ENCODE results near the gene ATAD1.
"Not testable (repeated sequence)": the region's sequence is repeated elsewhere in the genome, so short reads cannot be mapped to it uniquely, and the experiment has no call there.

The ATAD1 gene, protein sequence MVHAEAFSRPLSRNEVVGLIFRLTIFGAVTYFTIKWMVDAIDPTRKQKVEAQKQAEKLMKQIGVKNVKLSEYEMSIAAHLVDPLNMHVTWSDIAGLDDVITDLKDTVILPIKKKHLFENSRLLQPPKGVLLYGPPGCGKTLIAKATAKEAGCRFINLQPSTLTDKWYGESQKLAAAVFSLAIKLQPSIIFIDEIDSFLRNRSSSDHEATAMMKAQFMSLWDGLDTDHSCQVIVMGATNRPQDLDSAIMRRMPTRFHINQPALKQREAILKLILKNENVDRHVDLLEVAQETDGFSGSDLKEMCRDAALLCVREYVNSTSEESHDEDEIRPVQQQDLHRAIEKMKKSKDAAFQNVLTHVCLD

DNA sequence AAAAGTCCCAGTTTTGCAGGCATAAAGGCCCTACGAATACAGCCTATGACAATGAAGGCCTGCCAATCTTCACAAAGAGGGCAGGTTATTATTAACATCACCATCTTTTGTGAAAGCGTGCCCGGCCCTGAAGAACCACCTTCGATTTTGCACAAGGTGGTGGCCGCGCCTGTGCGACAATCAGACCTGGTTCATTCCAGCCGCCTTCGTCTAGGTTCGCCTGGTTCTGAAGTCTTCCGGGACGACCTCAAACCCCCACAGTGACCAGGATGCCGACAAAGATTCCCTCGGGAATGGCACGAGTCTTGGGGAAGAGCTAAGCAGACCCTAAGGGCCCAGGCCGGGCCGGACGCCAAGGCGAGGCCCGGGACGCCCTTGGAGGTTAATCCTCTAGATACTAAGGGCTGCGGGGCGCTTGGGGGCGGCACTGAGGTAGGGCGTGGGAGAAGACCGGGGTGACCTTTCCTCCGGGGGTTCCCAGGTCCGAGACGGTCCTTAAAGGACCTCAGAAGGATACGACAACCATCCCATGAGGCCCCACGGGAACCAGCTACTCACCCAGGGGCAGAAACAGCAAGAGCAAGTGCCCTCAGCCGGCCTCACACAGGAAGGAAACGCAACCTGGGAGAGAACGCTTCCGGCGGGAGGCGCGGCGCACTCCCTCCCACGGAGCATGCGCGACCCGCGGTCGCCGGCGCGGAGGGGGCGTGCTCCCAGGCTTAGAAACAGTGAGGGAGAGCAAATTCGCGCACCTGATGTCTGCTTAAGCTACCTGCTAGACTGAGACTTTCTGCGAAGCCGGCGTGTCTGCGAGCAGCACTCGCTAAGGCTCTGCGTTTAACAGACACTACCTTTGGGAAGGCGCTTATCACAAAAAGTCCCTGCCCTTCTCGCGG lies at the start of gene ATAD1:
ATAD1 (minus strand) TSS at position 618 of the 896 bp plus-strand sequence. CDS start 3,627 bp downstream, outside the sequence.
- DNase-seq (ENCODE audit: low read depth, low spot score), result peak; percentile 57

DNA sequence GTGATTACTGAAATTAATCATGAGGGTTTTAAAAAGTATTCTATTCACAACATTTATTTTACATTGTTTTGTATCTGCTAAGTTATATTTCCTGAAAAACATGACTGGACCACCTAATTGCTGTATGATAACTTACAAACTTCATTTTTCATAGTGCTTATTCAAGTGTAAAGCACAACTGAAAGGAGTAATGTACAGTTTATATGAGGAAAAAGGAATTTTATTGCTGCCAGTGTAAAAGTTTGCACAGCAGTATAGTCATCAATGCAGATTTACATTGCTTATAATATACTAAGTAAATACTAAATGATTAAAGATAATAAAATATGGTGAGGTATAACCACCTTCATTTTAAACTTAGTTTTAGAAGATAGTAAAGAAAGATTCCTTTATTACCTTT lies 49.4 kb upstream of the ATAD1 start:
- DNase-seq (ENCODE audit: low read depth, low spot score), result no peak

DNA sequence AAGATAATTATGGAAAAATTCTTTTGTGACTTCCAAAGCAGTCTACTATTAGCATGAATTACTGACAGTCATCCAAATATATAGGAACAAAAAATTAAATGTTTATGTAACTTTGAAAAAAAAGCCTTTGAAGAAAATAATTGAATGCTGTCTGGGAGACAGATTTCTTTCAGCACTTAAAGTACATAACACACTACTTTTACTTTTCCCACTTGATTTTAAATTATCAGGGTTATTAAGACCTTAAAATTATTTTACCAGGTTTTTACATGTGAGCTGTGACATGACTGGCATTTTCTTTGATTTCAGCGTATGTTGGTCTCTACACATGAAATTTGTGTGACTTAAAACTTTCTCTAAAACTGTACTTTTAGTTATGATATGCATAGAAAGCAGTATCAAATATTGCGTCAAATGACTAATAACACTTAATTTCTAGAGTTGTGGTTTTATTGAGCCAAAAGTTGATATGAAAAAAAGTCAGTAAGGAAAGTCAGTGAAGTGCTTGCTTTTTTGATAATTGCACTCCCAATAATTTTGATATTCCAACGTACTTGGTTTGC lies 48.5 kb upstream of the ATAD1 start:
- no peak for DNase-seq (ENCODE audit: low read depth, low spot score)

DNA sequence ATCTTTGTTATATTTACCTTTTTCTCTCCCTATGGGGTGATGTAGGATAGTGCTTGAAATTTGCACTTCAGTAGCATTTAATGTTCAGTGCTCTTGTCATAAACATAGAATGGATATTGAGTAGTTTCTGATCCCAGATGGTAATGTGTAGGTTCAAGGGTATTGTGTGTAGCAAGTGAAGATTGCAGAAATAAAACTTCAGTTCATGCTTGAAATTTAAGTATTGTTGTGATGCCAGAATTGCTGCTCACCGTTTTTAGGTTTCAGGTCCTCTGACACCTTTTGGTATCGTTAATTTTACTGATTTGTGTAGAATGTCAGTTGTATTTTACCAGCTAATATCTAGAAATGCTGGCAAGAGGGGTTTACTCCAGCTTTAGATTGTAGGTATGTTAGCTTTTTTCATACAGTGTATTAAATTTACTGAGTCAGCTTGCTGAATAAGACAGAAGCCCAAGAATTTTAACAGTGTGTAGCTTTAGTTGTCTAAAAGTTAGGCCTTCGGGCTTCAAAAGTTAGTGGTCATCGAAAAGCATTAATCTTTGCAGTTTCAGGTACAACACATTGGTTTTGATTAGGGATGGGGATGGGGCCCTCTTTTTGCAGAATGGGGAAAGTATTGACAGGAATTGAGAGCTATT lies 47.3 kb upstream of the ATAD1 start:
- DNase-seq (ENCODE audit: low read depth, low spot score), result no peak

DNA sequence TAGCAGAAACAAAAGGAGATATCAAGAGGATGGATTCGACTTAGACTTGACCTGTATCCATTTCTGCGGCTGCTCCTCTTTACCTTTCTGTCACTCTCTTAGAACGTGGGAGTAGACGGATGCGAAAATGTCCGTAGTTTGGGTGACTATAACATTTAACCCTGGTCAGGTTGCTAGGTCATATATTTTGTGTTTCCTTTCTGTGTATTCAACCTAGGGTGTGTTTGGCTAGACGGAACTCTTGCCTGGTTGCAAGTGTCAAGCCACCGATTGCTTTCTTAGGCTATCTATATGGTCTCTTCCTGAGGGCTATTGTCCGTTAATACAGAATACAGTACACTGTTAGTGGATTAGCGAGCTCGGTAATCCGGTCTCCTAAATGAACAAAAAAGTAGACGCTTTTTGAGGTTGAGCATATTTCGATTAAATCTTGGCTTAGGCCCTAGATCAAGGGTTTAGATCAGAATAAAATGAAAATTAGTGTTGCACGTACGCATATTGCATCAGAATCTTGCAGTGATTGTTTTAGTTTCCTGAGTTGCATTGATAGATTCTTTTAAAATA lies 46.6 kb upstream of the ATAD1 start:
- DNase-seq (ENCODE audit: low read depth, low spot score), result no peak

DNA sequence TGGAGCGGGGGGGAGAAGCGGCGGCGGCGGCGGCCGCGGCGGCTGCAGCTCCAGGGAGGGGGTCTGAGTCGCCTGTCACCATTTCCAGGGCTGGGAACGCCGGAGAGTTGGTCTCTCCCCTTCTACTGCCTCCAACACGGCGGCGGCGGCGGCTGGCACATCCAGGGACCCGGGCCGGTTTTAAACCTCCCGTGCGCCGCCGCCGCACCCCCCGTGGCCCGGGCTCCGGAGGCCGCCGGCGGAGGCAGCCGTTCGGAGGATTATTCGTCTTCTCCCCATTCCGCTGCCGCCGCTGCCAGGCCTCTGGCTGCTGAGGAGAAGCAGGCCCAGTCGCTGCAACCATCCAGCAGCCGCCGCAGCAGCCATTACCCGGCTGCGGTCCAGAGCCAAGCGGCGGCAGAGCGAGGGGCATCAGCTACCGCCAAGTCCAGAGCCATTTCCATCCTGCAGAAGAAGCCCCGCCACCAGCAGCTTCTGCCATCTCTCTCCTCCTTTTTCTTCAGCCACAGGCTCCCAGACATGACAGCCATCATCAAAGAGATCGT lies 46.0 kb upstream of the ATAD1 start:
- not testable (repeated sequence) for DNase-seq (ENCODE audit: low read depth, low spot score)

DNA sequence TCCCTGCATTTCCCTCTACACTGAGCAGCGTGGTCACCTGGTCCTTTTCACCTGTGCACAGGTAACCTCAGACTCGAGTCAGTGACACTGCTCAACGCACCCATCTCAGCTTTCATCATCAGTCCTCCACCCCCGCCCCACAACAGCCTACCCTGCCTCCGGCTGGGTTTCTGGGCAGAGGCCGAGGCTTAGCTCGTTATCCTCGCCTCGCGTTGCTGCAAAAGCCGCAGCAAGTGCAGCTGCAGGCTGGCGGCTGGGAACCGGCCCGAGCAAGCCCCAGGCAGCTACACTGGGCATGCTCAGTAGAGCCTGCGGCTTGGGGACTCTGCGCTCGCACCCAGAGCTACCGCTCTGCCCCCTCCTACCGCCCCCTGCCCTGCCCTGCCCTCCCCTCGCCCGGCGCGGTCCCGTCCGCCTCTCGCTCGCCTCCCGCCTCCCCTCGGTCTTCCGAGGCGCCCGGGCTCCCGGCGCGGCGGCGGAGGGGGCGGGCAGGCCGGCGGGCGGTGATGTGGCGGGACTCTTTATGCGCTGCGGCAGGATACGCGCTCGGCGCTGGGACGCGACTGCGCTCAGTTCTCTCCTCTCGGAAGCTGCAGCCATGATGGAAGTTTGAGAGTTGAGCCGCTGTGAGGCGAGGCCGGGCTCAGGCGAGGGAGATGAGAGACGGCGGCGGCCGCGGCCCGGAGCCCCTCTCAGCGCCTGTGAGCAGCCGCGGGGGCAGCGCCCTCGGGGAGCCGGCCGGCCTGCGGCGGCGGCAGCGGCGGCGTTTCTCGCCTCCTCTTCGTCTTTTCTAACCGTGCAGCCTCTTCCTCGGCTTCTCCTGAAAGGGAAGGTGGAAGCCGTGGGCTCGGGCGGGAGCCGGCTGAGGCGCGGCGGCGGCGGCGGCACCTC lies 45.3 kb upstream of the ATAD1 start, which contains the start of the genes KLLN and PTEN:
KLLN (minus strand) TSS at position 481 of the 891 bp plus-strand sequence. CDS start 1,046 bp downstream, outside the sequence.
PTEN (plus strand) TSS at position 573 of the 891 bp plus-strand sequence. CDS start 845 bp downstream, outside the sequence.
- no peak for DNase-seq (ENCODE audit: low read depth, low spot score)

DNA sequence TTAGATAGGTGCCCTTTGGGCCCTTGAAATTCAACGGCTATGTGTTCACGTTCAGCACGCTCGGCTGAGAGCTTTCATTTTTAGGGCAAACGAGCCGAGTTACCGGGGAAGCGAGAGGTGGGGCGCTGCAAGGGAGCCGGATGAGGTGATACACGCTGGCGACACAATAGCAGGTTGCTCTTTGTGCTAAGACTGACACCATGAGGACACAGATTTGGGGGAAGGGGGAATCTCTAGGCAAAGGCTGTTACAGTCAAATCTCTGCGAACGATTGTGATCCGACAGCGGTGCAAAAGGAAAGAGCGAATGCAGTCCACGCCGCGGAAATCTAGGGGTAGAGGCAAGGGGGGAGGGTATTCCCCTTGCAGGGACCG lies 44.6 kb upstream of the ATAD1 start:
- no peak for DNase-seq (ENCODE audit: low read depth, low spot score)

DNA sequence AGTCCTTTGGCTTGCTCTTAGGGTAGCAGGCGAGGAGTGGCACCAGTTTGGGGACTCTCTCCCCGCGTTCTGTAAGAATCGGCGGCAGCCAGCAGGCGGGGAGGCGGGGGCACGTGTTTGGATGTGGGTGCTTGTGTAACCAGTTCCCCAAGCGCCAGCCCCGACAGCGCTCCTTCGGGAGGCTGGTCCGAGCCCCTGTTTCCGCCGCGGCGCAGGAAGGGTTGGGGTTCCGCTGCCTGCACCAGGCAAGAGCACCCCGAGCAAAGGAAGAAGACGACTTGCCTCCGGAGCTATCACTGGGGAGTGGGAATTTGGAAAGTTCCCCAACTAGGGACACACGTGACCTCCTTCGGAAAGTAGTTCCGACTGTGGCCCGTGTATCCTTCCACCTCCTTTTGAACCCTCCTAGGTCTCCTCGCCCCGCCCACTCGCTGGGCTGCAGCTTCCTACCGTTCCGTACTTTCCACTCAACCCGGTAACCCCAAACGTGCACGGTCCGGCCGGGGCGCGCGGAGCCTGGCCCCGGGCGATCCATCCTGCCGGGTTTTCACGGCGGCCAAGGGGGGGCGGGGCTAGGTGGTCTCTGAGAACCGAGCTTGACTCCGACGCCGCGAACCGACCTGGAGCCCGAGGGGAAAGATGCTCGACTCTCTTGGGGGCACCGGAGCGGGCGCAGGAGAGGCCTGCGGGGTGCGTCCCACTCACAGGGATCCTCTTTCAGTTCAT lies 44.1 kb upstream of the ATAD1 start:
- peak; percentile 97 for DNase-seq (ENCODE audit: low read depth, low spot score)

DNA sequence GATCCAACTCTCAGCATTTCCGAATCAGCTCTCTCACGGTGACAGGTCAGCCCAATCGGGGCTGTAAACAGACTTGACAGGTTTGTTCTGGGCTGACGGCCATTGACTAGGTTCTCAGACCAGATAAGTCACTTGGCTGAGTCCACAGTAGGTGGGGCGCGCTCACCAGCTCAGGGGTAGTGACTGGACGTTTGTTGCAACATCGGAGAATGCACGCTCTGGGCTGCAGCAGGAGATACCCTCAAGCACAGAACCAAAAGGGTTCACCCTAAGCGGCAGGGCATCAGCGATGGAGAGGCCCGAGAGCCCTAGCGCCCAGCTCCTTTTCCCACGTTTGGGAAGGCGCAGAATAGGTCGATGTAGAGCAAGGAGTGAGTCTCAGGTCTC lies 43.5 kb upstream of the ATAD1 start:
- no peak for DNase-seq (ENCODE audit: low read depth, low spot score)

DNA sequence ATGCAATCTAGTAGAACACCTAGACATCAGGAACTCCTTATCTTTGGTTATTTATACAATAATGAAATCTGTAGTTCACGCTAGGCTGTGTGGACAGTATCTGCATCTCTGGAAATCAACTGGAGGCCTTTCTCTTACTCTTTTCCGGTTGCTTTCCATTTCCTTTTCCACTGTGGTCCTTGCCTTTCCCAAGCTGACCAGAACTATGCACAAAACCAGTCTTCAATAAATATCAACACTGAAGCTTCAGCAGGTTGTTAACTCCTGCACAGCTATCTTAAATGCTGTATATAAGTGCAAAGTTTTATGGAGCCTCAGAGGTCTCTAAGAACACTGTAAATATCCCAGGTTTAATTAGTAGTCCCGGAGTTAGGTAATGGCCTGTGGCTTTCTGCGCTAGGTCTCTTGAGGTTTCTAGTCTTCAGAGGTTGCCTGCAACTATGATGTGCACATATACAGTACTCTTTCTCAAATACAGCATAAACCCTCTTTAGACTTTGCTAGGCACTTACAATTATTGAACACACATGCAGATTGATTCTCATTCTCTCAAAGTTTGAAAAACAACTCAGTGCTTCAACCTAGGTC lies 42.9 kb upstream of the ATAD1 start:
- DNase-seq (ENCODE audit: low read depth, low spot score), result no peak

DNA sequence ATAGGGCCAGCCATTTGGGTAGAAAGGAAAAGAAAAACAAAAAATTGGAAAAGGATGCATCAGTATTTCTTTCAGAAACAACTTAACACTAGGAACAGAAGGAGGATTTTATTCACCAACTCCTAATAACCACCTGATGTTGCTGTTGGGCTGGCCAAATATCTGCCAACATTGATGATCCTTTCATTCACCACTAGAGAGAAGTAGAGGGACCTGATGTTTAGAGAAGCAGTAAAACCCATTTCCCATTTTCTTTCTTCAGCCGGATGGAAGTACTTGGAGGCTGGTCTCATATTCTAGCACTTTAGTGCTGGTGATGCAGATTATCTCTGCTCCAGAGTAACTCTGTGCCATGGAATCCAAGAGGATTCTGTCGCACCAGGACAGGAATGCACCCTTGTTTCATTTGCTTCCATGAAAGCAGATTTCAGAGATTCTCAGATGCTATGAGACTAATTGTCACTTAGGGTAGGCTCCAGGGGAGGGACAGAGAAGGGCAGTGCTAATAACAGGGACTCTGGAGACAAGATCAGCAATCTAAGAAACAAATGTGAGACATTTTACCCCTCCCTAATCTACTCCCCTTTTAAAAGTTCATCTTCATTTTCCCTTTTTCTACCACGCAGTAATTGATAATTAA lies 42.2 kb upstream of the ATAD1 start:
- DNase-seq (ENCODE audit: low read depth, low spot score), result no peak

DNA sequence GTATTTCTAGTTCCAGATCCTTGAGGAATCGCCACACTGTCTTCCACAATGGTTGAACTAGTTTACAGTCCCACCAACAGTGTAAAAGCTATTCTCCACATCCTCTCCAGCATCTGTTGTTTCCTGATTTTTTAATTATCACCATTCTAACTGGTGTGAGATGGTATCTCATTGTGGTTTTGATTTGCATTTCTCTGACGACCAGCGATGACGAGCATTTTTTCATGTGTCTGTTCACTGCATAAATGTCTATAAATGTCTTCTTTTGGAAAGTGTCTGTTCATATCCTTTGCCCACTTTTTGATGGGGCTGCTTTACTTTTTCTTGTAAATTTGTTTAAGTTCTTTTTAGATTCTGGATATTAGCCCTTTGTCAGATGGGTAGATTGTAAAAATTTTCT lies 37.6 kb upstream of the ATAD1 start:
- DNase-seq (ENCODE audit: low read depth, low spot score), result not testable (repeated sequence)

DNA sequence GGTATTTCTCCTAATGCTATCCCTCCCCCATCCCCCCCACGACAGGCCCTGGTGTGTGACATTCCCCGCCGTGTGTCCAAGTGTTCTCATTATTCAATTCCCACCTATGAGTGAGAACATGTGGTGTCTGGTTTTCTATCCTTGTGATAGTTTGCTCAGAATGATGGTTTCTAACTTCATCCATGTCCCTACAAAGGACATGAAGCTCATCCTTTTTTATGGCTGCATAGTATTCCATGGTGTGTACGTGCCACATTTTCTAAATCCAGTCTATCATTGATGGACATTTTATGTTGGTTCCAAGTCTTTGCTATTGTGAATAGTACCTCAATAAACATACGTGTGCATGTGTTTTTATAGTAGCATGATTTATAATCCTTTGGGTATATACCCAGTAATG lies 37.2 kb upstream of the ATAD1 start:
- DNase-seq (ENCODE audit: low read depth, low spot score), result not testable (repeated sequence)

DNA sequence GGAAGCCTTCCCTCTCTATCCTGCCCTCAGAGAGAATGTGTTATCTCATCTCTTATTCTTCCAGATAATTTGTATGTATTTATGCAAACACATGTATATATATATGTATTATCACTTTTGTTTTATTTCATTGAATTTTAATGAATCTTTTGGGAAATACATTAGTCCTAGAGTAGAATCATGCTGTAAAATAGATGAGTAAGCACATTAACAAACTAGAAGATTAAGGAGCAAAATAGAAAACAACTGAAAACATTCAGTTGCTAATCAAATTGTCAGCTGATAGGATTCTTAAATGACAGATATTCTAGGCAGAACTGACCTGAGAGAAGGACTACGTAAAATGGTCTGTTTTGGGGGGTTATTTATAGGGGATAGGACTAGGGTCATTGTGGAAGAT lies 34.1 kb upstream of the ATAD1 start:
- no peak for DNase-seq (ENCODE audit: low read depth, low spot score)

DNA sequence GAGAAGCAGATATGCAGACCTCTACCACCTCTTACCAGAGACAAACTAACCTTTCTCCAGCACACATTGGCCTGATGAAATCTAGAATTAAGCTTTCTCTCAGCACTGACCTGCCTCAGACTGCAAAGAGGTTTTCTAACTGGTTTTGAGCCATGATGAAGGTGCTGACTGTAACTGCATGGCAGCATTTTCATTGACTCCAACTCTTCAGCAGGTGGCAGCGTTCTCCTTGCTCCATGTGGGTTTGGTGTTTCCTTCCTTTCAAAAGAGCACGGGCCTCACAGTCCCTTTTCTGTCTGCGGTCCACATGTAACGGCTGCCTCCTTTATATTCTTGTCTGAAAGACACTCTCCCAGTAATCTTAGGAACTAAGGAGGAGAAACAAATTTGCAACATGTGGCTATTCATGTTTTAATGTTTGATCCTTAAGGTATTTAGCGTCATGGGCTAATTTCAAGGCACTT lies 32.7 kb upstream of the ATAD1 start:
- DNase-seq (ENCODE audit: low read depth, low spot score), result no peak

DNA sequence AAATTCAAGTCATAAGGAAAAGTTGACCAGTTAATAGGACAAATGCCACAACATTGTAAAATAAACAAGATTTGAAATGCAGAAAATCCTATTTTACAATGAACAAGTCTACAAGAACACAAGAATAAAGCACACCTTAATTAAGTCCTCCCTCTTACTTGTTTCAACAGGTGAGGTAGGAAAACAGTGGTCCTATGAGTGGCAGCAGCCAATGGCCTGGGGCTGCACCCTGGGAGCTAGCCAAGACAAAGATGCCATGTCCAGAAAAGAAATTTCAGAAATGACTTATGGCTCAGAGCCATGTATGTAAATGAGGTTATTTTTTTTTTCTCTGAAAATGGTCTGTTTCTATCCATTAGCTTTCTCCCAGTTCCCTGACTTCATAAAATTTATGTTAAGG lies 31.0 kb upstream of the ATAD1 start:
- DNase-seq (ENCODE audit: low read depth, low spot score), result no peak

DNA sequence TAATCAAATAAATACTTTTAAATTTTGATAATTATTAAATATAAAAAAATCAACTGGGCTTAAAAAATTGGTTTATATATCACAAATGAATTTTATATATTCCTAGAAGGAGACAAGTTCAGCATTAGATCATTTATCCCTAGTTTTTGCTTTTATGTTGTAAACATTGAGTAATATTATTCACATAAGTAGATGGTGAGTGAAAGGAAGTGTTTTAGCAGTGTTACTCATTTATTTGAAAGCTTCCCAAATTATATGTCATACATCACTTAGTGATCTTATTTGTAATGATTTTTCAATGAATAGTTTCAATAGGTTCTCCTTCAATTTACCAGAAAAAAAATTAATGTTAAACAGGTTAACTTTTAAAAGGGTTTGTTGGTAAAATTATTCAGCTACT lies 29.5 kb upstream of the ATAD1 start:
- no peak for DNase-seq (ENCODE audit: low read depth, low spot score)

All from iPS DF 19.7 (cell line).